ENCODE measurements around the gene FERMT1. TPM values are rescaled to one million over a fixed set of nuclear protein-coding genes. Genes with fewer than 3 reads are reported as not detected.

Gene FERMT1
- total RNA-seq, 1 donor from 2014 or later = 1.3 TPM

DNA sequence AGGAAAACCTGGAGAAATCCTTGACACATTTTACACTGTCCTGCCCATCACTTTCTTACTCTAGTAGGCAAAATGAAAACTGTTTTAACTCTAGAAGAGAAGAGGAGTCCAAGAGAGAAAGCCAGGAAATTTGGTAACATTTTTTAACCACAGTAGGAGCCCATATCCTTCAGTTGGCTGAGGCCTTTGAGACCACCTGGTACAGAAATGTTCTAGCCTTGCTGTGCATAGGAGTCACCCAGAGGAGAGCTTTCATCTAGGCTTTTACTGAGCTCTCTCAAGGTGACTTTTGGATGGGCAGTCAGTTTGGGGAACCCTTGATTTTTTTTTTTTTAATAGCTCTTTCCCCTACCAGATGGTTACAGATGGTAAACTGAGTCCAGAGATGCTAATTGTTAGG is 94.0 kb downstream of the FERMT1 start:
- peaks cover 2% of the 10 kb centered on the region for H3K27me3 Mint-ChIP-seq (ENCODE audit: insufficient read depth, low read depth)
- Histone ChIP-seq H3K9ac (no peak overlapping the region), H3K9me3 (ENCODE audit: low read depth) (peaks cover 9% of the 10 kb centered on the region), H2AFZ (replicated peaks) (no peak overlapping the region), H3K79me2 (ENCODE audit: low read depth) (no peaks in the 10 kb centered on the region), H3K27me3 (no peaks in the 10 kb centered on the region), H3K27ac (no peak overlapping the region), H3F3A (ENCODE audit: low read depth) (no peaks in the 10 kb centered on the region), H3K4me2 (no peak overlapping the region), H3K4me1 (no peaks in the 10 kb centered on the region), H4K20me1 (ENCODE audit: low read depth) (peaks cover 3% of the 10 kb centered on the region), H3K36me3 (peaks cover 8% of the 10 kb centered on the region), H3K4me3 (no peak overlapping the region)
- H3K4me1 Mint-ChIP-seq = no peaks in the 10 kb centered on the region
- TF ChIP-seq, protein P1, sequence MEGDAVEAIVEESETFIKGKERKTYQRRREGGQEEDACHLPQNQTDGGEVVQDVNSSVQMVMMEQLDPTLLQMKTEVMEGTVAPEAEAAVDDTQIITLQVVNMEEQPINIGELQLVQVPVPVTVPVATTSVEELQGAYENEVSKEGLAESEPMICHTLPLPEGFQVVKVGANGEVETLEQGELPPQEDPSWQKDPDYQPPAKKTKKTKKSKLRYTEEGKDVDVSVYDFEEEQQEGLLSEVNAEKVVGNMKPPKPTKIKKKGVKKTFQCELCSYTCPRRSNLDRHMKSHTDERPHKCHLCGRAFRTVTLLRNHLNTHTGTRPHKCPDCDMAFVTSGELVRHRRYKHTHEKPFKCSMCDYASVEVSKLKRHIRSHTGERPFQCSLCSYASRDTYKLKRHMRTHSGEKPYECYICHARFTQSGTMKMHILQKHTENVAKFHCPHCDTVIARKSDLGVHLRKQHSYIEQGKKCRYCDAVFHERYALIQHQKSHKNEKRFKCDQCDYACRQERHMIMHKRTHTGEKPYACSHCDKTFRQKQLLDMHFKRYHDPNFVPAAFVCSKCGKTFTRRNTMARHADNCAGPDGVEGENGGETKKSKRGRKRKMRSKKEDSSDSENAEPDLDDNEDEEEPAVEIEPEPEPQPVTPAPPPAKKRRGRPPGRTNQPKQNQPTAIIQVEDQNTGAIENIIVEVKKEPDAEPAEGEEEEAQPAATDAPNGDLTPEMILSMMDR (IDR thresholded peaks at IDR 0.05) = no peak
- TF ChIP-seq EZH2phosphoT487 (IDR thresholded peaks at IDR 0.05) (no peak), EZH2 (IDR thresholded peaks at IDR 0.05) (no peak)
- H3K9me3 Mint-ChIP-seq = peaks cover 18% of the 10 kb centered on the region
- DNase-seq (ENCODE audit: low spot score) = no peak
- no peak overlapping the region for H3K27ac Mint-ChIP-seq
- H3K36me3 Mint-ChIP-seq = peaks cover 32% of the 10 kb centered on the region
- H3K4me3 Mint-ChIP-seq = no peak overlapping the region

GRCh38 chr20:6026051-6026450 is 96.8 kb downstream of the FERMT1 start:
- Mint-ChIP-seq H3K4me3 (no peak overlapping the region), H3K36me3 (peaks cover 48% of the 10 kb centered on the region), H3K27ac (no peak overlapping the region), H3K9me3 (peaks cover 28% of the 10 kb centered on the region), H3K4me1 (no peaks in the 10 kb centered on the region), H3K27me3 (ENCODE audit: insufficient read depth, low read depth) (peaks cover 2% of the 10 kb centered on the region)
- Histone ChIP-seq H3K9ac (no peak overlapping the region), H3K9me3 (ENCODE audit: low read depth) (peaks cover 9% of the 10 kb centered on the region), H3K4me3 (no peak overlapping the region), H4K20me1 (ENCODE audit: low read depth) (peaks cover 3% of the 10 kb centered on the region), H3F3A (ENCODE audit: low read depth) (no peaks in the 10 kb centered on the region), H3K4me2 (no peak overlapping the region), H2AFZ (replicated peaks) (no peak overlapping the region), H3K27ac (no peak overlapping the region), H3K27me3 (no peaks in the 10 kb centered on the region), H3K4me1 (no peaks in the 10 kb centered on the region), H3K79me2 (ENCODE audit: low read depth) (peaks cover 11% of the 10 kb centered on the region), H3K36me3 (peaks cover 10% of the 10 kb centered on the region)
- no peak for DNase-seq (ENCODE audit: low spot score)
- no peak for TF ChIP-seq EZH2phosphoT487 (IDR thresholded peaks at IDR 0.05)
- TF ChIP-seq, protein P1 (IDR thresholded peaks at IDR 0.05) = no peak
- no peak for TF ChIP-seq EZH2 (IDR thresholded peaks at IDR 0.05)

Other genes with a start within 250 kb of the FERMT1 start
- 0.95 and 1.2 TPM in 2 replicates for gene CHGB, start 211.5 kb downstream of the FERMT1 start, total RNA-seq (ENCODE audit: low replicate concordance)
- gene TRMT6, start 172.5 kb downstream of the FERMT1 start, total RNA-seq (ENCODE audit: low replicate concordance) = 10.7 and 11.1 TPM in 2 replicates
- 32.1 and 45.2 TPM in 2 replicates for gene MCM8, start 172.4 kb downstream of the FERMT1 start, total RNA-seq (ENCODE audit: low replicate concordance)
- 46.0 and 67.9 TPM in 2 replicates for gene CRLS1, start 116.9 kb downstream of the FERMT1 start, total RNA-seq (ENCODE audit: low replicate concordance)
- gene LRRN4, start 69.0 kb downstream of the FERMT1 start, total RNA-seq (ENCODE audit: low replicate concordance) = not detected in 2 replicates

Measured in neural progenitor cell (in vitro differentiated cells).